SU-DHL-6 (cell line): ENCODE measurements around the gene VWA8.

ENCODE experiments used
- CTCF ChIP-seq: fragments of 200-600 bp; sonication (generic); IDR thresholded peaks from one replicate; pipeline ENCODE4 v1.5.1; 2017; ENCODE audit warnings: antibody characterized with exemption, mild to moderate bottlenecking, low read length, moderate library complexity; ENCODE audit not compliant: insufficient read depth, poor library complexity, severe bottlenecking
- EZH2phosphoT487 ChIP-seq: fragments of 200-600 bp; sonication (generic), shearing (Covaris generic); conservative IDR thresholded peaks from 2 replicates; pipeline ENCODE4 v1.6.1; 2018; ENCODE audit warnings: mild to moderate bottlenecking, antibody characterized with exemption, low read length, moderate library complexity, mixed read lengths

- TF ChIP-seq CTCF (no peak), EZH2phosphoT487 (no peak)
Observed at GRCh38 chr13:41720839-41721561, 239.9 kb downstream of the VWA8 start.
